Measurements from ENCODE around the gene DISP3.
A peak's percentile ranks its signal among the peaks of the same experiment; 100 is the strongest.

The DISP3 gene

DNA sequence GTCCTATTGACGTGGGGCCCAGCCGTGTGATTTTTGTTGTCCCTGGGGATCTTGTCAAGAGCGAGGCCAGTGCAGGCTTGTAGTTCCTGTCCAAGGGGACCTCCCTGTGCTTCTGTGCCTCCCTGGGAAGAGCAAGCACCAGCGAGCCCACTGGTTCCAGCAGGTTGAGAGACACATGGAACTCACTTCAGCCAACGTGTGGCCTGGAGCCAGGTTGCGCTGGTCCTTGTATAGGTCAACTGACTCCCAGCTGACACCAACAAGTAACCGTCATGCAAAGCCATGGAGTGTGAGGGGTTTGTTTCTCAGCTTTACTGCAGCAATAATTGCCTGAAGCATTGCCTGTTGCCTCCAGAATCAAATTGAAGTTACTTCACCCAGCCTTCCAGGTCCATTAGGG, 63.0 kb downstream of the DISP3 start:
- no peak for DNase-seq

DNA sequence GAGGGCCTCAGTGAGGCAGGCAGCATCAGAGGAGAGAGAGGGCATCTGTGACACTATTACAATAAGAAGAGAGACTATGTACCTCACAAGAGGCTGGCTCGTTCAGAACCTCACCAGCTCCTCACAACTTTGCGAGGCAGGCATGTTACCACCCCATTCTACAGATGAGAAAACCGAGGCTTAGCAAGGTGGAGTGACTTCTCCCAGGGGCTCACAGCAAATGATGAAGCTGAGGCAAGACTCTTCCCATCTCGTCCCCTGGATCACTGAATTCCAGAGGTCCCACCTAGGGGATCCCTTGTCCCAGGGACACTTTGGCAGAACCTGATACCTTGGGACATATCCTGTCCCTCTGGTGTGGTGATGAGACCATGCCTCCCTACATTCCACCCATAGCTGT, 64.4 kb downstream of the DISP3 start:
- DNase-seq, result no peak

GRCh38 chr1:11543796-11544195, 64.8 kb downstream of the DISP3 start:
- DNase-seq, result no peak

DNA sequence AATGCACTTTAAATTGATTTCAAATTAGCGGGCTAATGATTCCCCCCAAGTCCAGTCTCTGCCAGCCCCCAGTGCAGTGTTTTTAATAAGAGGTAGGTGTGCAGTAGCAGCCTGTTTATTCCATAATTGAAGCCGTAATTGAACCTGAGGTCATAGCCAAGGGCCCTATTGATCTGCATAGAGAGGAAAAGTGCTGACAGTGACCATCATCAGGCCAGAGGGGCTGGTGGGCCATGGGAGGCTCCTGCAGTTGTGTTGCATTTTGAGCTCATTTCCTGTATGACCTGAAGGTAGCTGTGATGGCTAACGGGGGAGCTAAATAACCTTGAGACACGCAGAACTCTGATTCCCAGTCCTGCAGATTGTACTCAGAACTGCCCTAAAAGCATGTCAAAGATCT, 67.5 kb downstream of the DISP3 start:
- no peak for DNase-seq

GRCh38 chr1:11550664-11551283, 71.8 kb downstream of the DISP3 start:
- DNase-seq, result peak in 32 of 51 donors; percentile 4 to 56 (median 22)

GRCh38 chr1:11558276-11558675, 79.3 kb downstream of the DISP3 start:
- no peak for DNase-seq

GRCh38 chr1:11558871-11559590, 80.1 kb downstream of the DISP3 start:
- DNase-seq, result no peak

- no peak for DNase-seq
These were observed 80.6 kb downstream of the DISP3 start for GRCh38 chr1:11559591-11559970.

DNA sequence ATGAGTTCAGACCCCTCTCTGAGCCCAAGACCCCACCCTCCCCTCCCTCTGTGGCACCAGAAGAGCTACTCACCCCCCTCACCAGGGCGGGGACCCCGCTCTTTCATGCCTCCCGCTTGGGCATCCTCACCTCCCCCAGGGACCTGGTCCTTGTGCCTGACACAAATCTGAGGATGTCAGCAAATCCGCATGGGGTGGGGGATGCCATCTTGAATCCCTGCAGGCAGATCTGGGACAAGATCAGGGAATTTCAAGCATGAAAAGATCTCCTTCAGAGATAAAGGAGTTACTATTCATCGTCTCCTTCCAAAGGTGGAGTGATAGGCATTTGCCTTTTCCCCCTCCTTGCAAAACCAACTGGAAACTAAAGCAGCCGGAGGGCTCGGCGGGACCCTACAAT, 81.1 kb downstream of the DISP3 start:
- no peak for DNase-seq

DNA sequence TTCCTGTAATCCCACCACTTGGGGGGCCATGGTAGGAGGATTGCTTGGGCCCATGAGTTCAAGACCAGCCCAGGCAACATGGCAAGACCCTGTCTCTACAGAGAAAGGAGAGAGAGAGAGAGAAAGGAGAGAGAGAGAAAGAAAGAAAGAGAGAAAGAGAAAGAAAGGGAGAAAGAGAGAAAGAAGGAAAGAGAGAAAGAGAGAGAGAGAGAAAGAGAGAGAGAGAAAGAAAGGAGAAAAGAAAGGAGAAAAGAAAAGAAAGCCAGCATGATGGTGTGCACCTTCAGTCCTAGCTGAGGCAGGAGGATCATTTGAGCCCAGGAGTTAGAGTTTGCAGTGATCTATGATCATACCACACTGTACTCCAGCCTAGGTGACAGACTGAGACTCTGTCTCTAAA, 82.8 kb downstream of the DISP3 start:
- no peak for DNase-seq

DNA sequence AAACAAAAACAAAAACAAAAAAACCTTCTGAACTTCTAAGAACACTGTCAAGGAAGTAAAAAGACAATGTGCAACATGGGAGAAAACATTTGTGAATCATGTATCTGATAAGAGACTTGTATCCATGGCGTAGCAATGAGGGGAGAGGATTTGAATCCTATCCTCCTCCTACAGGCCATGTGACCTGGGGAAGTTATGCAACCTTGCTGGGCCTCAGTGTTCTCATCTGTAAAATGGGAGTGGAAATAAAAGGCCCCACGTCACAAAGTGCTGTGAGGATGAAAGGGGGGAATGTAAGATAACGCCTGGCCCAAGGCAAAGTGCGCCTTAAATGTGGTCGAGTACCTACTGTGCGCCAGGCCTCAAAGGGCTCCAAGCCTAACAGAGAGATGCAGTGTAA, 83.7 kb downstream of the DISP3 start:
- no peak for DNase-seq

- DNase-seq, result no peak
These were observed 84.7 kb downstream of the DISP3 start for GRCh38 chr1:11563560-11564069.

GRCh38 chr1:11564237-11564636, 85.3 kb downstream of the DISP3 start:
- no peak for DNase-seq

DNA sequence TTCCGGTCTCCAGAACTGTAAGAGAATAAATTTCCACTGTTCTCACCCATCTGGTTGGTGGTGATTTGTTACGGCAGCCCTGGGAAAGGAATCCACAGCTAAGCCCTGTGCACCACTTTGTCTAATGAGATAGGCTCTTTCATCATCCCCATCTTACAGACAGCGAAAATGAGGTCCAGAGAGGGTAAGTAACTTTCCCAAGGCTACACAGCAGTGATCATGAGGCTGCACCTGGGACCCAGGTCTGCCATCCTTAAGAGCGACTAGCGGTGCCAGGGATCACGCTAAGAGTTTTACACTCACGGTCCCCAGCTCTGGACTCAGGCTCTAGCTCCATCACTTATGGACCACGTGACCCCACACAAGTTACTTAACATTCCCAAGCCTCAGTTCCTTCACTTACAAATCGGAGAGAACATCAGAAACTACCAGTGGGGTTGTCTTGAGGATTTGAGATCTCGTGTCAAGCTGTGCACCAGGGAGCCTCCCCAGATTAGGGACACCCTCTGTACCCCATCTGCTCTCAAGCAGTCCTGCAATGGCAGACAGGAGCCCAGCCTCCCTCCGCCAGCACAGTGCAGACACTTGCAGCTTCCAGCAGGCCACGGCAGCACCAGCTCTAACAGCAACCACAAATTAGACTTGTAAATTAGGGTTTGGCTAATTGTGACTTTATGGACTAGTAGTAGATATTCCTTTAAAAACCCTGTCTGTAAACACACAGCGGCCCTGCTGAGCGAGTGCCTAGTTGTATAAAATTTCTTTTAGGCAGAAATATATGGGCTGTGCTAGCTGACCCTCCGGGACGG, 87.3 kb downstream of the DISP3 start:
- DNase-seq, result no peak

- no peak for DNase-seq
These were observed 88.5 kb downstream of the DISP3 start for GRCh38 chr1:11567244-11568065.

GRCh38 chr1:11568687-11569086, 89.7 kb downstream of the DISP3 start:
- no peak for DNase-seq

- DNase-seq, result no peak
These were observed 90.6 kb downstream of the DISP3 start for GRCh38 chr1:11569551-11569950.

DNA sequence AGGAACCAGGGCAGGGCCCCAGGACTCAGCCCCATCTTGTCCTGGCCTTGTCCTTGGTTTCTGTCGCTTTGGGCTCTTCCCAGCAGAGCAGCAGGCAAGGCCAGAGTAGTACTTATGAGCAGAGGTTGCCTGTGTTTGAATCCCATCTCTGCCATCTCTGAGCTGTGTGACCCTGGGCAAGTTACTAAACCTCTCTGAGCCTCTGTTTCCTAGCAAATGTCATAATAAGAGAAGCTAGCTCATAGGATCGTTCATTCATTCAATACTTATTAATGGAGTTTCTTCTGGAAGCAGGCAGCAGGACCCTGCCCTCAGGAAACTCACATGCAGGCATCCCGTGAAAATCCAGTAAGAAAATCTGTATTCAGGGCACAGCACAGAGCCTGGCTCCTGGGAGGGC, 91.0 kb downstream of the DISP3 start:
- no peak for DNase-seq

DNA sequence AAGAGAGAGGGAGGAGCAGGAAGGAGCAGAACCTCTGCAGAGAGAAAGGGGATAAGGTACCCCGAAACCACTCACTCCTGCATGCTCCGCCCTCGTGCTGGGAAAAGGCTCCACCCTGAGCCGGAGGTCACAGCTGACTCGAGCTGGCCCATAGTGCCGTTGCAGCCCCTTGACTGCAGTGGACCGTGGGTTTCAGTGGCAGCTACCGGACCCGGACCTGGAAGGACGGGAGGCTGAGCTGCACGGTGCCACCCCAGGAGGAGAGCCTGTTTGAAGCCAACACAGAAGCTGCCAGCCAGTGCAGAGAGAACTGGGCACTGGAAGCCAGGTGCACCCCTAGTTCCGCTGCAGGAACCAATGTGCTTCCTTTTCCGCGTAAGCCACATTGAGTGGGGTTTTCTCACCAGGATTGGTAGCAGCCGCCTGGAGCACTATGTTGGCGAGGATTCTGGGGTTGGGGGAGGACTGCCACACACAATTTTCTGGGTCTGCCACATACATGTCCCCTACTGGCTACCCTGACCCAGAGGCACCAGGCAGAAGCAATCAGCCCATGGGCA, 91.9 kb downstream of the DISP3 start:
- DNase-seq, result no peak

DNA sequence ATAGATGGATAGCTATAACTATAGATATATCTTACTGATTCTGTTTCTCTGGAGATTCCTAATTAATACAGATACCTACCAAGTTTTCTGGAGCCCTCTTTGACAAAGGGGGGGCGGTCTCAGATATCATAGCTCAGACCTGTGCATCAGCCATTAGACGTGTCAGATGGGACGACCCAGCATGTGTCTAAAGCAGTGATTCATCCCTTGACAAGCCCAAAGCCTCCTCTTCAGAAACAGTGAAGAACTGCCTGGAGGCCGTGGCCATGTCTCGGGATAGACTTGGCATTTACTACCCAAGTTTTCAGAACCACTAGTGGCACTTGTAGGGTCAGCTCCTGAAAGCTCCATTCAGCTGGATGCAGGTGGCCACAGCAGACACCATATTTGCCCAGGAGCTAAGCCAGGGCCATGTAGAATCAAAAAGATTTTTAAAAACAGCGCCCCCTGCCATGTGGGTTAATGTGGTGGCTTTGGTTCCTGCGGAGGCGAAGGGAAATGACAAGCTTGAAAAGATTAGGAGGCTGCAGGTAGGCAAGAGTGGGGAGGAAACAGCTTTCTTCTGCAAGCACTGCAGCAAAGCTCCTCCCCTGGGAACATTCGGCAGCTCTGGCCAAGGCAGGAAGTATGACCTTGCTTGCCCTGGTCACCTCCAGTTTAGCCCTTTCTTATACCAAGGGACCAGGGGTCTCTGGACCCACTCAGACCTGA, 93.1 kb downstream of the DISP3 start:
- DNase-seq, result no peak
